ENCODE data around the gene IL24.
A peak's percentile ranks its signal among the peaks of the same experiment; 100 is the strongest.

IL24 gene

DNA sequence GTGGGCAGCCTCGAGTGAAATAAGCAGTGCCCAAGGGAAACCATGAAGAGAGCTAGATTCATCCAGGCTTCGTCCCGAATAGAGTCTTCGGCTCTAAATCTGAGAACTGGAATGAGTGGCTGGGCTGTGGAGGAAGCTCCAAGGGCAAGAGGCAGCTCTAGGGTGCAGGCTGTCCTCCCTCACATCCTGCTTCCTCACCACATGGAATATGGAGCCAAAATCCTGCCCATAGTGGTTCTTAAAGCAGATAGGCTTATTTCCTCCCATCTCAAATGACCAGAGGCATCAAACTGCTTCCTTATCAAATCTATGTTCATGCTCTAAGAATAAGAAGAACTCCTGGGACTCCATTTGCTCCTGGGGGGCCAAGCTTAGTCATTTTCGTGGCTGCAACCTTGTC lies 2.5 kb downstream of the IL24 start:
- H3K27ac ChIP-seq = no peak overlapping the region
- TF ChIP-seq ZFX (IDR thresholded peaks at IDR 0.05) = no peak
- TF ChIP-seq, protein P1, sequence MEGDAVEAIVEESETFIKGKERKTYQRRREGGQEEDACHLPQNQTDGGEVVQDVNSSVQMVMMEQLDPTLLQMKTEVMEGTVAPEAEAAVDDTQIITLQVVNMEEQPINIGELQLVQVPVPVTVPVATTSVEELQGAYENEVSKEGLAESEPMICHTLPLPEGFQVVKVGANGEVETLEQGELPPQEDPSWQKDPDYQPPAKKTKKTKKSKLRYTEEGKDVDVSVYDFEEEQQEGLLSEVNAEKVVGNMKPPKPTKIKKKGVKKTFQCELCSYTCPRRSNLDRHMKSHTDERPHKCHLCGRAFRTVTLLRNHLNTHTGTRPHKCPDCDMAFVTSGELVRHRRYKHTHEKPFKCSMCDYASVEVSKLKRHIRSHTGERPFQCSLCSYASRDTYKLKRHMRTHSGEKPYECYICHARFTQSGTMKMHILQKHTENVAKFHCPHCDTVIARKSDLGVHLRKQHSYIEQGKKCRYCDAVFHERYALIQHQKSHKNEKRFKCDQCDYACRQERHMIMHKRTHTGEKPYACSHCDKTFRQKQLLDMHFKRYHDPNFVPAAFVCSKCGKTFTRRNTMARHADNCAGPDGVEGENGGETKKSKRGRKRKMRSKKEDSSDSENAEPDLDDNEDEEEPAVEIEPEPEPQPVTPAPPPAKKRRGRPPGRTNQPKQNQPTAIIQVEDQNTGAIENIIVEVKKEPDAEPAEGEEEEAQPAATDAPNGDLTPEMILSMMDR (conservative IDR thresholded peaks at IDR 0.05) = no peak

DNA sequence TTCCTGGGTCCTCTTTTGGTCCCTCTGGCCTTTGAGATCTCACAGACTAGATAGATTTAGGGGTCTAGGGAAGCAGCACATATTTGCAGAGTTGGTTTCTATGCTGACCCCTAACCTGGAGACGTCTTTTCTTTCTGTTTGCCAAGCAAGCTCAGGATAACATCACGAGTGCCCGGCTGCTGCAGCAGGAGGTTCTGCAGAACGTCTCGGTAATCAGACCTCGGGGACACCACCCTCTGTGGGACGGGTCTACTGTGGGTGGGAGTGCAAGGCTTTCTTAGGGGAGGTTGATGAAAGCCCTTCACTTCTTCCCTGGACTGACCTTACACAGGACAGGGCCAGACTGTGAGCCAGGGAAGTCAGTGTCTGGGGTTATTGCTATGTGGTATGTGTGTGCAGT lies 2.9 kb downstream of the IL24 start:
- TF ChIP-seq, protein P1 (conservative IDR thresholded peaks at IDR 0.05) = no peak
- no peak for TF ChIP-seq ZFX (IDR thresholded peaks at IDR 0.05)
- no peak overlapping the region for H3K27ac ChIP-seq

DNA sequence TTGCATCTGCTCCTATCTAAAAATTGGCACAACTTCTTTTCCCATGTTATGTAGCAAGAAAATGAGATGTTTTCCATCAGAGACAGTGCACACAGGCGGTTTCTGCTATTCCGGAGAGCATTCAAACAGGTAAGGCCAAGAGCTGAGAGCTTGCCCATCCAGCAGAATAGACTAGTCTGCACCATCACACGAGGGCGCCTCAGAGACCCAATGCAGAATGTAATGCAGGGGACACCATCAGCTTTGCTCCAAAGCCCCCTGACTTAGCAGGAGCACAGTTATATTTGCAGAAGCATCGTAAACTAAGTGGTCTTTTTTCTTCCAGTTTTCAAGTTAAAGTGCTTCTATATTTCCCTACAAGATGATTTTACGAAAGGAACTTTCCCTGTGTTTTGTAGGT lies 4.7 kb downstream of the IL24 start:
- no peak overlapping the region for H3K27ac ChIP-seq
- TF ChIP-seq, protein P1 (conservative IDR thresholded peaks at IDR 0.05) = no peak
- no peak for TF ChIP-seq ZFX (IDR thresholded peaks at IDR 0.05)

DNA sequence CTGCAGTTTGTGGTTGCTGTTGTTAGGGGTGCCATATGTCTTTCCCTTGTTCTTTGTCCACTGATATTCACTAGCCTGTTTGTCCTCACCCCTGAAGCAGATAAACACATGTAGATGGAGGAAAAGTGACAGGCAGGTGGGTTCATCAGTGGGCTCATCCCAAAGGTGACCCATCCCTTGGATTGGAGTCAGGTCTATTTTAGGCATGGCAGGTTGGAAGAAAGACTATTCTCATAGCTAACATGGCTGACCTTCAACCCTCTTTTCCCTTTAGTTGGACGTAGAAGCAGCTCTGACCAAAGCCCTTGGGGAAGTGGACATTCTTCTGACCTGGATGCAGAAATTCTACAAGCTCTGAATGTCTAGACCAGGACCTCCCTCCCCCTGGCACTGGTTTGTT lies 5.5 kb downstream of the IL24 start:
- no peak overlapping the region; the same call in 1 of the 2 replicates for H3K27ac ChIP-seq
- TF ChIP-seq, protein P1 (conservative IDR thresholded peaks at IDR 0.05) = no peak
- no peak for TF ChIP-seq ZFX (IDR thresholded peaks at IDR 0.05)

DNA sequence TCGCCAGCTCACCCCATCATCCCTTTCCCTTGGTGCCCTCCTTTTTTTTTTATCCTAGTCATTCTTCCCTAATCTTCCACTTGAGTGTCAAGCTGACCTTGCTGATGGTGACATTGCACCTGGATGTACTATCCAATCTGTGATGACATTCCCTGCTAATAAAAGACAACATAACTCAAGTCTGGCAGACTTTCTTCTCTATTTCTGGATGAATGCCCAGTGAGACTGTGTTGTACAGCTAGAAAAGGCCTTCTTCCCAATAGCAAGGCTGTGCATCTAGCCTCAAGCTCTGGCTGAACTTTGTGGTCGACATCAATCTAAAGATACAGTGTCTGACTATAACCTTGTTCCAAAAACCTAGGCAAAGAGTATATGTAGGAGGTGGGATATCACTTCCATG lies 6.4 kb downstream of the IL24 start:
- peak overlapping the region; percentile 5; the same call in 1 of the 2 replicates for H3K27ac ChIP-seq
- TF ChIP-seq, protein P1 (conservative IDR thresholded peaks at IDR 0.05) = no peak
- no peak for TF ChIP-seq ZFX (IDR thresholded peaks at IDR 0.05)

DNA sequence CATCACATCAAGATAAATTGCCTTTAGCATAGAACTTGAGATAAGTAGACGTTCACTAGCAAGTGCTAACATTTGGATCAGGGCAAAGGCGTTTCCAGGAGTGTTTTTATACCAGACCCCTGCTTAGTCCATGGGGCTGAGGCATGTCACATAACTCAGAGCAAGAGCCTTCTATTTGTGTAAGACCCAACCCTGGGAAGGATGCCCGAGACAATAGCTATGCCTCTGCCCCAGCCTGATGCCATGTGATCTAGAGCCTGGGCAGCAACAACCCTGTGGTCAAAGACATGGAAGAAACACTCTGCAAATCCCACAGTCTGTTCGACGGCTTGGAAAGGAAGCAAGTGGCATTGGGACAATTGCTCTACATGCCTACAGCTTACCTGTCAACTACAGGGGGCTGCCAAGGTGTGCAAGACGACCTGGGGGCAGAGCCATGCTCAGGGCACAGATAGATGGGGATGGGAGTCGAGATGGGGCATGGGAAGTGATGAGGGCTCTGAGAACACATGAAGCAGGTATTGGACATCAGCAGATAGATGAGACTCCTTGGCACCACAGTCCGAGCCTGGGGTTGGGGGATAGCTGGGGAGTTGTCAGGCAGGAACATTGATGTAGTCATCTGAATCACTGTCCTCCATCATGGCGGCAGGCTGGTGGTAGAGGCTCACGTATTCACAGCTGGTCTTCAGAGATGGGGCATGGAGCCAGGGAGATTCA lies 7.3 kb downstream of the IL24 start:
- H3K27ac ChIP-seq = no peak overlapping the region
- TF ChIP-seq, protein P1 (conservative IDR thresholded peaks at IDR 0.05) = no peak
- no peak for TF ChIP-seq ZFX (IDR thresholded peaks at IDR 0.05)

DNA sequence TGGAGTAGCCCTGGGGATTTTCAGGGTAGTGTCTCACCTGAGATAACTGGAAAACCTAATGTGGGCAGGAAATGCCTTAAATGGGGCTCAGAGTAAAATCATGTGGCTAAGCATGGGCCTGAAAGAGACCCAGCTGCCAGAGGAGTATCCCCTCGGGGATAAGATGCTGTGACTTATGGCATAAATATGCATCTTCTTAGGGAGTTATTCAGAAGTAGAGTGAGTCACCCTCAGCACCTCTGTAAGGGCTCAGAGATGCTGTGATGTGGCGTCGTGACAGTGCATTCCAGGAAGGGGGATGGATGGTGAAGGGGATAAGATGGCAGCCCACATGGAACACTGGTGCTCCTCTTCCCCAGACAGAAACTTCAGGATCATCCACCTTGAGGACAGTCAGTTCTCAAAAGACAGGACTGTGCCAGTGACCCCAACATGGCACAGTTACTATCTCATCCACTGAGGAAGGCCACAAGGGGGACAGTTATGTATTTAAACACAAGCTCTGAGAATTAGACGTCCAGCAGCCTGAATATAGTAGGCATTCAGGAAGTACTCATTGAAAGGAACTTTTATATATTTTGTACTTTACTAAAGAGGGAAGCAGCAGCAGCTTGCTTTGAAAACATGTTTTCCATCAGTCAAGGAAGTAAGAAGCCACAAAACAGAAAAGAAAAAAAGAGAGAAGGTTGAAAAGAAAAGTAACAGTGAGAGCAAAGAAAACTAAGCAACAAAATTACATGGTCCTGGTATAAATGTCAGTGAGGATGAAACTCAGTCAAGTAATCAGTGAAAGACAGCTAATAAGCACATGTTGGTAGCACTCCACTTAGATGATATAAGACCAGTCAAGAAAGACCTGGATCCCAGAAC lies 8.3 kb downstream of the IL24 start:
- TF ChIP-seq, protein P1 (conservative IDR thresholded peaks at IDR 0.05) = no peak
- no peak for TF ChIP-seq ZFX (IDR thresholded peaks at IDR 0.05)
- no peak overlapping the region for H3K27ac ChIP-seq
